ENCODE data around the gene LGR5. TPM values are rescaled to one million over a fixed set of nuclear protein-coding genes. Genes with fewer than 3 reads are reported as not detected.

The LGR5 gene
- total and polyA plus RNA-seq, 2 donors (not counting 3 experiments of a cell fraction or from before 2014, with no cell fraction given) = not detected

- no peak overlapping the region for H3K27ac ChIP-seq (ENCODE audit: insufficient read depth, low read depth, low read length)
- DNase-seq (ENCODE audit: low read depth, low spot score) = no peak
- H3K4me3 ChIP-seq (replicated peaks in 1 of 3; ENCODE audit: insufficient read depth in 1 of 3, low read depth in 1 of 3, low read length in 3 of 3) = no peak overlapping the region
- CTCF ChIA-PET = no interaction called here
- BruUV-seq (replicated peaks) = no TSS peak
- H3K9me1 ChIP-seq (replicated peaks; ENCODE audit: control insufficient read depth, extremely low read depth, insufficient read depth, low read length) = no peaks in the 10 kb centered on the region
- no peaks in the 10 kb centered on the region for H3K4me1 ChIP-seq (ENCODE audit: control insufficient read depth, extremely low read depth, insufficient read depth, low read length)
- H3K36me3 ChIP-seq (ENCODE audit: control insufficient read depth in 2 of 2, extremely low read depth in 1 of 2, insufficient read depth in 2 of 2, low read length in 2 of 2) = no peaks in the 10 kb centered on the region
- no peak overlapping the region for H3K9ac ChIP-seq (replicated peaks; ENCODE audit: extremely low read depth, insufficient read depth, low read length)
- no peak overlapping the region for H3K4me2 ChIP-seq (ENCODE audit: insufficient read depth, low read length)
- no peaks in the 10 kb centered on the region for H4K20me1 ChIP-seq (replicated peaks; ENCODE audit: control insufficient read depth, extremely low read depth, insufficient read depth, low read length)
- H3K27me3 ChIP-seq (ENCODE audit: control insufficient read depth in 2 of 2, insufficient read depth in 2 of 2, low read length in 2 of 2) = peaks cover 0 to 2% of the 10 kb centered on the region in 2 experiments
- H3K9me3 ChIP-seq (replicated peaks; ENCODE audit: control insufficient read depth, insufficient read depth, low read length) = no peaks in the 10 kb centered on the region
- POLR2A ChIA-PET = no interaction called here
- intact Hi-C loops (cut with micrococcal nuclease) = no loop called here
- H2AFZ ChIP-seq (ENCODE audit: low read depth, low read length) = no peak overlapping the region
- FAIRE-seq = no peak
- dilution Hi-C loops (cut with MboI; ENCODE audit: extremely low pct_ligation_motif_present, low sequenced_read_pairs) = no loop called here
- TF ChIP-seq JUN (IDR thresholded peaks at IDR 0.05; ENCODE audit: borderline replicate concordance, insufficient read depth, insufficient read length, low read depth) (no peak), POLR2AphosphoS5 (IDR thresholded peaks at IDR 0.05; ENCODE audit: insufficient read depth, low read depth, low read length) (no peak), POLR2A (IDR thresholded peaks at IDR 0.05; ENCODE audit: low read depth, low read length) (no peak), EZH2 (IDR thresholded peaks at IDR 0.05; ENCODE audit: borderline replicate concordance, low read depth, low read length, severe bottlenecking) (no peak), MYC (IDR thresholded peaks at IDR 0.05; ENCODE audit: low read depth, low read length) (no peak), FOS (IDR thresholded peaks at IDR 0.05; ENCODE audit: borderline replicate concordance, insufficient read depth, low read length) (no peak)
- no peaks in the 10 kb centered on the region for H3K79me2 ChIP-seq (ENCODE audit: control insufficient read depth, insufficient read depth, low read length)
Measured at GRCh38 chr12:71538807-71539206, 99.2 kb downstream of the LGR5 start.

- Histone ChIP-seq H2AFZ (ENCODE audit: low read depth, low read length) (no peak overlapping the region), H3K79me2 (ENCODE audit: control insufficient read depth, insufficient read depth, low read length) (no peaks in the 10 kb centered on the region), H3K9me1 (replicated peaks; ENCODE audit: control insufficient read depth, extremely low read depth, insufficient read depth, low read length) (no peaks in the 10 kb centered on the region), H3K9me3 (replicated peaks; ENCODE audit: control insufficient read depth, insufficient read depth, low read length) (no peaks in the 10 kb centered on the region), H3K36me3 (ENCODE audit: control insufficient read depth in 2 of 2, extremely low read depth in 1 of 2, insufficient read depth in 2 of 2, low read length in 2 of 2) (no peaks in the 10 kb centered on the region), H3K9ac (replicated peaks; ENCODE audit: extremely low read depth, insufficient read depth, low read length) (no peak overlapping the region), H3K4me2 (ENCODE audit: insufficient read depth, low read length) (no peak overlapping the region), H3K27ac (ENCODE audit: insufficient read depth, low read depth, low read length) (no peak overlapping the region), H3K4me1 (ENCODE audit: control insufficient read depth, extremely low read depth, insufficient read depth, low read length) (no peaks in the 10 kb centered on the region), H4K20me1 (replicated peaks; ENCODE audit: control insufficient read depth, extremely low read depth, insufficient read depth, low read length) (no peaks in the 10 kb centered on the region), H3K4me3 (replicated peaks in 1 of 3; ENCODE audit: insufficient read depth in 1 of 3, low read depth in 1 of 3, low read length in 3 of 3) (no peak overlapping the region), H3K27me3 (ENCODE audit: control insufficient read depth in 2 of 2, insufficient read depth in 2 of 2, low read length in 2 of 2) (peaks cover 0 to 2% of the 10 kb centered on the region in 2 experiments)
- dilution Hi-C loops (cut with MboI; ENCODE audit: extremely low pct_ligation_motif_present, low sequenced_read_pairs) (no loop called here), intact Hi-C loops (cut with micrococcal nuclease) (no loop called here)
- TF ChIP-seq POLR2AphosphoS5 (IDR thresholded peaks at IDR 0.05; ENCODE audit: insufficient read depth, low read depth, low read length) (no peak), FOS (IDR thresholded peaks at IDR 0.05; ENCODE audit: borderline replicate concordance, insufficient read depth, low read length) (no peak), MYC (IDR thresholded peaks at IDR 0.05; ENCODE audit: low read depth, low read length) (no peak), CTCF (IDR thresholded peaks at IDR 0.05; ENCODE audit: extremely low read depth in 1 of 2, insufficient read depth in 1 of 2, low read depth in 1 of 2, low read length in 2 of 2) (no peak), EZH2 (IDR thresholded peaks at IDR 0.05; ENCODE audit: borderline replicate concordance, low read depth, low read length, severe bottlenecking) (no peak), JUN (IDR thresholded peaks at IDR 0.05; ENCODE audit: borderline replicate concordance, insufficient read depth, insufficient read length, low read depth) (no peak), GATA2 (IDR thresholded peaks at IDR 0.05; ENCODE audit: insufficient read depth, insufficient read length, low read depth, low read length) (no peak), POLR2A (IDR thresholded peaks at IDR 0.05; ENCODE audit: low read depth, low read length) (no peak)
- TF ChIP-seq, protein P1, sequence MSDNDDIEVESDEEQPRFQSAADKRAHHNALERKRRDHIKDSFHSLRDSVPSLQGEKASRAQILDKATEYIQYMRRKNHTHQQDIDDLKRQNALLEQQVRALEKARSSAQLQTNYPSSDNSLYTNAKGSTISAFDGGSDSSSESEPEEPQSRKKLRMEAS (IDR thresholded peaks at IDR 0.05; ENCODE audit: insufficient read depth, insufficient read length) = no peak
- no TSS peak for BruUV-seq (replicated peaks)
- CTCF ChIA-PET = no interaction called here
- DNase-seq (ENCODE audit: low read depth, low spot score) = no peak
- no peak for FAIRE-seq
- POLR2A ChIA-PET = no interaction called here
Measured at GRCh38 chr12:71541583-71541982, 102.0 kb downstream of the LGR5 start.

All from endothelial cell of umbilical vein (primary cell).